HG02798 (cell line): ENCODE measurements around the gene BEST3.
A peak's percentile ranks its signal among the peaks of the same experiment; 100 is the strongest.

Experiments used
- ATAC-seq: cut with Tn5 transposase; IDR thresholded peaks from one replicate; pipeline ENCODE4 v1.9.1; 2021; ENCODE audit warnings: mild to moderate bottlenecking; ENCODE audit not compliant: unreplicated experiment, poor library complexity

Gene BEST3

DNA sequence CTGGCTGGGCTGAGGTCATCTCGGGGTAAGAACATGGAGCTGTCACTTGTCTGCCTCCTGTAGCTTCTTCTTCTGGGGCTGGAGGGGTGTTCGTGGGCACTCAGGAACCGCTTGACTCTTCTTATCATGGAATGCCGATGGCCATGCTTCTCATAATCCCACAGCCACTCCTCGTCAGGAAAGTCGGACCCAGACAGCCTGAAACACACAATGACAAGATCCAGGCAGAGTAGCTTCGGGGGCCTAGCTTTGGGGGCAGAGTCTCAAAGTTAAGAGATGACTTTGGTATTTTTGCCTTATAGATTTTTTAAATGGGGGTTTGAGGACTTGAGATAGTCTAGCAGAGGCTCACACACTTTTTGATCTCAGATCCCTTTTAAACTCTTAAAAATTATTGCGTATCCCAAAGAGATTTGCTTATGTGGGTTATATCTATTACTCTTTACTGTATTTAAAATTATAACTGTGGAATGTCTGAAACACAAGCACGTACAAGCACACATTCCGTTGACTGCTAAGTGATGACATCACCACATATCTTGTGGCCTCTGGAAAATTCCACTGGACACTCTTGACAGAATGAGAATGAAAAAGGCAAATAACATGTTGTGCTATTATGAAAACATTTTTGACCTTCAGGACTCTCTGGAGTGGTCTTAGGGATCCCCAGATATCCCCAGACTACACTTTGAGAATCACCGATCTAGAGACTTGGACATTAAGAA is 43.3 kb downstream of the BEST3 start:
- ATAC-seq = no peak

DNA sequence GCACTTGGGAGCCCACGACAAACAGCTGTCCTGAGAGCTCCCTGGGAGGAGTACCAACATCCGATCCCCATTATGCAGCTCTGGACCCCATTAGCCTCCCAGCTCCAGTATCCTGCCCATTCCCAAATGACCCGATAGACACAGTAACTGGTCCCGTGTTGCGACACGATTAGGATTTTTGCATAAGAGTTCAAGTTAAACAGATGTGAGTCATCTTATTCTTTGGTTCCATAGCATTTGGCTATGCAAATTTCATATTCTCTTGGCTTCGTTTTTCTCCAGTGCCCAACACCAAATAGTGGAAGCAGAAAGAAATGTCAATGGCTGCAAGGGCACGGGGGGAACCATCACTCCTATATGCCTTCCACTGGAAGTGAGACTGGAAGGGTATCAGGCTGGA is 45.4 kb downstream of the BEST3 start:
- no peak for ATAC-seq

DNA sequence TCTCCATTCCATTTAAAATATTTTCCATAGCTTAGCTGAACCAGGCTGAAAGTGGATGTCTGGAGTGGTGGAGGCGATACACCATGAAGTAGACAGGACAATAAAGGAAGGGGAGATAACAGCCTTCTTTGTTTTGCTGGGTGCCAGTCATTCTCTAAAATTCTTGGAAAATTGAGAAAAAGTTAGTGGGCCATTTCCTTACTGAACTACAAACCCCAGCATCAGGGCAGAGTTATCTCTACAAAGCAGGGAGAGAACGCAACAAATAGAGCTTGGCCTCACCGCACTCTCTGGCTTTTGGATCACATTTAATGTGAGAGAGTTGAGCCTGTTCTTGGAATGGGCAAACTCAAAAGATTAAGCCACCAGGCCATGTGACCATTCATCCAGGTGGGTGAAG is 47.2 kb downstream of the BEST3 start:
- ATAC-seq = no peak

DNA sequence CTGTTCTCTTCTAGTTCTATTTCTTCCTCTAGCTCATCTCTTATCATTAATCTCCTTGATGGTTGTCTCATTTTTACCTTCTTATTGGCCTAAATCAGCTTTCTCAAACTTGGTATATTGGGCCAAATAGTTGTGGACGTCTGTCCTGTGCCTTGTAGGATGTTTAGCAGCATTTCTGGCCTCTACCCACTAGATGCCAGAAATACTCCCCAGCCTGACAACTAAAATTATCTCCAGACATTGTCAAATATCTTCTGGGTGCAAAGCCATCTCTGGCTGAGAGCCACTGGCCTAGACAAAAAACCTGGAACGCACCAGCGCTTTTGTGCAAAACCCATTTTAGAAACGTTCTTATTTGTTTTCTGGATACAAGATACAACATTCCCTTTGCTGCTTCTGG is 49.6 kb downstream of the BEST3 start:
- no peak for ATAC-seq

DNA sequence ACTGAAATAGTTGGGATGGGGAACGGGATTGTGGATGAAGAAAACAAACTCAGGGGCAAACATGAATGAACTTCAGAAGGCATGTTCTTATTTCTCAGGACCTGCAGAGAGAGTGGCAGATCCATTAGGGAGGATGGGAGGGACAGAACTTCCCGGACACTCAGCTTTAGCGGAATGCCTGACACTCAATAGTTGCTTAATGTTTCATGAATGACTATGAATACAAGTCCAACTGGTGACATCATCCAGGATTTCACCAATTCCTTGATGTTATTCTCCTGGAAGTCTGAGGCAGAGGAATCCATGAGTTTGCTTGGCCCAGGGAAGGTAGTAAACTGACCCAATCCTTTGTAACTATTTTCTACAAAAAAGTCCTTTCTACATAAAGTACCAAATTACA is 50.6 kb downstream of the BEST3 start:
- no peak for ATAC-seq

DNA sequence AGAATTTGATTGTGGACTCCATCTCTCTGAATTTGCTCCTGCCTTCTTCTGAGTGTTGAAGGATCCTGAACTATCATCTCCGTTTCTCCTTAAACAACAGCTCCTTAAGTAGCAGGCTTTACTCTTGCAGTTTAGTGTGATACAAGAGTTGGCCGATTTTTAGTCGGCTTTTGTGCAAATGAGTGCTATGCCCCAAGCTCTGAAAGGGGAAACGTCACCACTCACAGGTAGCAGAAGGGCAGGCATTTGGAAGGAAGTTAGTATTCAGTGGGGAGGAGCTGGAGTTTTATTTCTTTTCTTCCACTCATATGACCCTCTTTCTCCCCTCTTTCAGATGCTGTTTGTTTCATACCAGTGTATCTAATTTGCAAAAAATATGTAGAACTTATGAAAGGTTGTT is 51.9 kb downstream of the BEST3 start:
- no peak for ATAC-seq

DNA sequence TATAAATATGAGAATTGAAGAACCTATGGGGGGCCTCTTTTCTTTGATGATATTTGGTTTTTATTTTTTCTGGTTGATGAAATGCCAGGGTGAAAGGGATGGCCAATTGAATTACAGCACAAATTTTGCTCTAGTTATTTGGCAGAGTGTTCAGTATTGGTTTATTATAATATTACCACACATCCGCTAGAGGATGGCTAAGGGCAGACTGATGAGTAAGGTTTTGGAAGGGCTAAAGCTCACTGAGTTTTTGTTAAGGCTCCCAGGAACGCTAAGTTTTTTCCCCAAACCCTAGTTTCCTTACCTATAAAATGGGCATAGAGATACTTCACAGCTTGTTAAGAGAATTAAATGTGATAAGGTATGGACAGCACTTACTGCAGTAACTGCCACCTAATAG is 54.1 kb downstream of the BEST3 start:
- ATAC-seq = no peak

- no peak for ATAC-seq
Observed at GRCh38 chr12:69644511-69644910, 54.6 kb downstream of the BEST3 start.

DNA sequence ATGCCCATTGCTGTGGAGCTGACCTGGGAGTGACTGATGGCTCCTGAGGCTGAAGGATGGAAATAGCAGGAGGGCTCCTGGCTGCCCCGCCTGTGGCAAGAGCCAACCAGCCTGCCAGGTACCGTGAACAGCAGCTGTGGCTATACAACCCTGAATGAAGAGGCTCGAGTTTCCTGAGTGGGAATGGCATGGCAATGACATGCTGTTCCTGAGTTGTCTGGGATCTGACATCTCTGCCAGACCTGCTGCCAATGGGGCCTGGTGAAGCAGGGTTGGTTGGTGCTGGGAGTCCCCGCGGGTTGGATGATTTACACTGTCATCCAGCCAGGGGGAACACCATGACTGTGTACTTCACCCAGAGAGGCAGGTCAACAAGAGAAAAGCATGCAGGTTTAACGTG is 56.6 kb downstream of the BEST3 start:
- no peak for ATAC-seq

GRCh38 chr12:69641546-69641945 is 57.6 kb downstream of the BEST3 start:
- no peak for ATAC-seq

GRCh38 chr12:69639400-69640016 is 59.6 kb downstream of the BEST3 start:
- peak; percentile 92 for ATAC-seq

- no peak for ATAC-seq
Observed at GRCh38 chr12:69633061-69633460, 66.0 kb downstream of the BEST3 start.

DNA sequence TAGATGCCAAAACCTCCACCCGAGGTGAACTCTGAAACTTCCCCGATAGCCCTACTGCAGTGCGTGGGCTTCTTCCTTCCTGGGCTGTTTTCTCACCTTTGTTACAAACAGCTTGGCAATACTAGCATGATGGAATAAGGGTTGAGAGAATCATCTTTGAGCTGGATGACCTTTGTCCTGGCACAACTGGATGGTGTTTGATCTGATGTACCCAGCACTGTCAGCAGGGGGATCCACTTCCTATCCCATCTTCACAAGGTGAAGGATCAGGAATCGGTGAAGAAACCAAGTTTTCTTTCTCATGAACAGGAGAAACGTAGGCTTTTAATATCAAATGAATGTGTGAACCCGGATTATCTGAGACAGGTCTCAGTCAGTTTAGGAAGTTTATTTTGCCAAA is 68.9 kb downstream of the BEST3 start:
- ATAC-seq = no peak

GRCh38 chr12:69627501-69627900 is 71.6 kb downstream of the BEST3 start:
- ATAC-seq = no peak

- ATAC-seq = no peak
Observed at GRCh38 chr12:69623970-69624369, 75.1 kb downstream of the BEST3 start.

DNA sequence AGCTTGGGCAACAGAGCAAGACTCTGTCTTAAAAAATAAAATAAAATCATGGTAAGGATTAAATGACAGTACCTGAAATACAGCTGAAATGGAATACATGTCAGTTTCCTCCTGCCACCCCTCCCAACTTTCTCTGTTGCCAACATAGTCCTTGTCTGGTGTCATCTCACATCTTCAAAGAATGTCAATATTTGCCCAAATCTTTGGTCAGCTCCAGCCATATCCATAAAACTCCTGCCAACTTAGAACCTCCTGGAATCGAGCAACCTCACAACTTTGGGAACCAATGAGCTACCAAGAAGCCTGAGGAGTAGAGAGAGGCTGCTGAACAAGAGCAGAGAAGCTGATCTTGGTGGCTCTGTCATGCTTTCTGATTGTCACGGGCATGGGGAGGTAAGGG is 77.6 kb downstream of the BEST3 start:
- no peak for ATAC-seq

- ATAC-seq = no peak
Observed at GRCh38 chr12:69620921-69621320, 78.2 kb downstream of the BEST3 start.

DNA sequence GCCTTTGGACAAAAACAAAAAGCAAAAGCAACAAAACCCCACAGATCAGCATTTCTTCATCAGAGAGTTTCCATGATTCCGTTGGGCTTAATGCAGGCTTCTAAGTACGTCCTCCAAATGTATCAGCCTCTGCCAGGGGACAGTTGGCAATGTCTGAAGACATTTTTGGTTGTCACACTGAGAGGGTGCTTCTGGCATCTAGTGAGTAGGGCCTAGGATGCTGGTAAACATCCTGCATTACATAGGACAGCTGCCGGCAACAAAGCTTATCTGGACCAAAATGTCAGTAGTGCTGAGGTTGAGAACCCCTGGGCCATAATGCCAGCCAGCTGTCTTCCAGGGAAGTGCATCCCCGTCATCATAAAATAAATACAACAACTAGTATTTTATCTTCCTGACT is 79.0 kb downstream of the BEST3 start:
- no peak for ATAC-seq

GRCh38 chr12:69619050-69619449 is 80.1 kb downstream of the BEST3 start:
- ATAC-seq = no peak

GRCh38 chr12:69616025-69616424 is 83.1 kb downstream of the BEST3 start:
- no peak for ATAC-seq

- ATAC-seq = no peak
Observed at GRCh38 chr12:69613351-69613750, 85.8 kb downstream of the BEST3 start.

GRCh38 chr12:69610729-69611128 is 88.4 kb downstream of the BEST3 start, which contains the start of gene LRRC10:
Gene LRRC10, minus strand, starts transcription at chr12:69610907. Its CDS starts 69 bp downstream, at chr12:69610838.
- no peak for ATAC-seq
